A549 (cell line): ENCODE data around the gene CARMIL1. TPM values are rescaled to one million over a fixed set of nuclear protein-coding genes. Genes with fewer than 3 reads are reported as not detected.
"Not testable (repeated sequence)": the region's sequence is repeated elsewhere in the genome, so short reads cannot be mapped to it uniquely, and the experiment has no call there.

ENCODE experiments used
- ATAC-seq, 2 experiments: fragments of 200-7000 bp in 1 of 2; fragments of >200 bp in 1 of 2; cut with Nextera tagmentation in 1 of 2; cut with Tn5 transposase in 1 of 2; 3 replicates each; pipeline versions ENCODE4 v1.8.0 to v1.9.1; 2018 to 2020; ENCODE audit warnings: mild to moderate bottlenecking in 1 of 2, moderate library complexity in 1 of 2
- CTCF ChIA-PET: fragments of 300-600 bp; sonication (Branson Sonifier 250); formaldehyde crosslinking; extraction: SDS; loops from one replicate; lab custom pipeline; 2021; ENCODE audit warnings: antibody characterized with exemption, inconsistent platforms; lab: Yijun Ruan, JAX
- POLR2A ChIA-PET: fragments of 350-600 bp; formaldehyde crosslinking; extraction: SDS; loops from one replicate; lab custom pipeline; 2021; ENCODE audit warnings: antibody characterized with exemption, inconsistent platforms; lab: Yijun Ruan, JAX
- DNase-seq, 2 experiments: peaks; one replicate each; pipeline versions ENCODE4 v3.0.0 to v3.0.0-alpha.2; 2011 to 2016; ENCODE audit warnings: low read depth in 1 of 2, low spot score in 1 of 2
- FAIRE-seq: peaks from 2 replicates; lab custom pipeline; 2011; peaks lifted over from hg19 to GRCh38; lab: Jason Lieb, UNC
- H3K27ac ChIP-seq, 2 experiments: fragments of >200 bp; sonication (Bioruptor Twin); formaldehyde crosslinking; 3 replicates each; pipeline ENCODE4 v1.5.1; 2016 to 2017
- H3K4me1 ChIP-seq: fragments of >200 bp; sonication (Bioruptor Twin); formaldehyde crosslinking; 3 replicates; pipeline ENCODE4 v1.6.1; 2016
- H3K4me2 ChIP-seq: fragments of >200 bp; sonication (Bioruptor Twin); formaldehyde crosslinking; 3 replicates; pipeline ENCODE4 v1.6.1; 2016
- H3K4me3 ChIP-seq: fragments of >200 bp; sonication (Bioruptor Twin); formaldehyde crosslinking; 3 replicates; pipeline ENCODE4 v1.5.1; 2016
- H3K9me3 ChIP-seq: fragments of >200 bp; sonication (Bioruptor Twin); formaldehyde crosslinking; 3 replicates; pipeline ENCODE4 v1.6.1; 2016
- CHD4 ChIP-seq: fragments of 200-600 bp; sonication (generic); IDR thresholded peaks from 2 replicates; pipeline ENCODE4 v1.6.1; 2016; ENCODE audit warnings: antibody characterized with exemption, mild to moderate bottlenecking, borderline replicate concordance
- EP300 ChIP-seq, 2 experiments: fragments of >200 bp; sonication (Bioruptor Twin); formaldehyde crosslinking; IDR thresholded peaks; 2 replicates in 1 of 2; 3 replicates in 1 of 2; pipeline ENCODE4 v1.6.1; 2016 to 2017
- FOSB ChIP-seq: fragments of 250-450 bp; sonication (Bioruptor Pico); IDR thresholded peaks from 2 replicates; pipeline ENCODE4 v1.5.0; 2020; ENCODE audit warnings: mild to moderate bottlenecking, moderate library complexity
- HEYL ChIP-seq: fragments of 250-450 bp; sonication (Bioruptor Pico); IDR thresholded peaks from 2 replicates; pipeline ENCODE4 v1.8.0; 2021; ENCODE audit warnings: mild to moderate bottlenecking, moderate library complexity
- HOXA7 ChIP-seq: fragments of 250-450 bp; sonication (Bioruptor Pico); IDR thresholded peaks from 2 replicates; pipeline ENCODE4 v1.5.0; 2020; ENCODE audit warnings: mild to moderate bottlenecking, moderate library complexity
- HOXB13 ChIP-seq: fragments of 250-450 bp; sonication (Bioruptor Pico); IDR thresholded peaks from 2 replicates; pipeline ENCODE4 v1.5.0; 2020; ENCODE audit warnings: low read depth, mild to moderate bottlenecking, moderate library complexity
- JUN ChIP-seq, 2 experiments: fragments of >200 bp; sonication (Bioruptor Twin); formaldehyde crosslinking; IDR thresholded peaks; 2 replicates in 1 of 2; 3 replicates in 1 of 2; pipeline ENCODE4 v1.6.1; 2016 to 2017
- MAFK ChIP-seq: fragments of 450-650 bp; IDR thresholded peaks from 2 replicates; pipeline ENCODE4 v1.6.1; 2014; ENCODE audit not compliant: partially characterized antibody
- MAZ ChIP-seq: fragments of 150-350 bp; IDR thresholded peaks from 2 replicates; pipeline ENCODE4 v1.6.1; 2014; ENCODE audit warnings: antibody characterized with exemption, low read depth, low read length, borderline replicate concordance
- RAD21 ChIP-seq, 2 experiments: fragments of >200 bp in 1 of 2; sonication (Bioruptor Twin) in 1 of 2; formaldehyde crosslinking in 1 of 2; IDR thresholded peaks in 1 of 2; conservative IDR thresholded peaks in 1 of 2; 2 replicates in 1 of 2; 3 replicates in 1 of 2; pipeline ENCODE4 v1.6.1; 2012 to 2018; ENCODE audit warnings: inconsistent platforms in 1 of 2
- ZNF302 ChIP-seq: fragments of 250-450 bp; sonication (Bioruptor Pico); IDR thresholded peaks from 2 replicates; pipeline ENCODE4 v1.9.0; 2021; ENCODE audit warnings: inconsistent platforms, mild to moderate bottlenecking, moderate library complexity
- WGBS: methylation state at CpG from one replicate; pipeline ENCODE4 v1.1.6; 2017; ENCODE audit errors: missing lambda C conversion rate; 5-methylcytosine and 5-hydroxymethylcytosine counted together
- polyA plus RNA-seq, 4 experiments: library from polyadenylated mRNA; depleted of rRNA in 3 of 4; stranded (reverse); fragments of >200 nt; fragmentation: RNase III in 1 of 4; extraction: RNeasy Plus Mini Kit Qiagen cat#74134 plus additional on column Dnase treatment in 1 of 4; gene quantifications; 2 replicates in 3 of 4; 3 replicates in 1 of 4; pipeline ENCODE4 v1.2.3, GENCODE V29; 2011 to 2017
- TF ChIP-seq, protein P1 (sequence below): fragments of 250-450 bp; sonication (Bioruptor Pico); IDR thresholded peaks from 2 replicates; pipeline ENCODE4 v1.5.0; 2021; ENCODE audit warnings: mild to moderate bottlenecking, moderate library complexity, borderline replicate concordance
- TF ChIP-seq, protein P2 (sequence below): fragments of 450-650 bp; IDR thresholded peaks from 2 replicates; pipeline ENCODE4 v1.6.1; 2014; ENCODE audit warnings: antibody characterized with exemption
- TF ChIP-seq, protein P3 (sequence below): IDR thresholded peaks from 2 replicates; pipeline ENCODE4 v1.6.1; 2012
- TF ChIP-seq, protein P4 (sequence below): fragments of >200 bp; sonication (Bioruptor Twin); formaldehyde crosslinking; IDR thresholded peaks from 2 replicates; pipeline ENCODE4 v1.6.1; 2016
- TF ChIP-seq, protein P5 (sequence below): fragments of 200-600 bp; sonication (generic); IDR thresholded peaks from 2 replicates; pipeline ENCODE4 v1.6.1; 2016; ENCODE audit warnings: antibody characterized with exemption, mild to moderate bottlenecking, moderate library complexity

CARMIL1 gene
- polyA plus RNA-seq, 2 of the 4 experiments (the other 2 are of a cell fraction) = 11.5 to 11.8 TPM

- TF ChIP-seq, protein P1, sequence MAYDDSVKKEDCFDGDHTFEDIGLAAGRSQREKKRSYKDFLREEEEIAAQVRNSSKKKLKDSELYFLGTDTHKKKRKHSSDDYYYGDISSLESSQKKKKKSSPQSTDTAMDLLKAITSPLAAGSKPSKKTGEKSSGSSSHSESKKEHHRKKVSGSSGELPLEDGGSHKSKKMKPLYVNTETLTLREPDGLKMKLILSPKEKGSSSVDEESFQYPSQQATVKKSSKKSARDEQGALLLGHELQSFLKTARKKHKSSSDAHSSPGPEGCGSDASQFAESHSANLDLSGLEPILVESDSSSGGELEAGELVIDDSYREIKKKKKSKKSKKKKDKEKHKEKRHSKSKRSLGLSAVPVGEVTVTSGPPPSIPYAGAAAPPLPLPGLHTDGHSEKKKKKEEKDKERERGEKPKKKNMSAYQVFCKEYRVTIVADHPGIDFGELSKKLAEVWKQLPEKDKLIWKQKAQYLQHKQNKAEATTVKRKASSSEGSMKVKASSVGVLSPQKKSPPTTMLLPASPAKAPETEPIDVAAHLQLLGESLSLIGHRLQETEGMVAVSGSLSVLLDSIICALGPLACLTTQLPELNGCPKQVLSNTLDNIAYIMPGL (CRISPR knock-in tag) = no peak
- no peak for TF ChIP-seq MAZ
- TF ChIP-seq EP300 (IDR thresholded peaks at IDR 0.05) = no peak
- TF ChIP-seq, protein P2, sequence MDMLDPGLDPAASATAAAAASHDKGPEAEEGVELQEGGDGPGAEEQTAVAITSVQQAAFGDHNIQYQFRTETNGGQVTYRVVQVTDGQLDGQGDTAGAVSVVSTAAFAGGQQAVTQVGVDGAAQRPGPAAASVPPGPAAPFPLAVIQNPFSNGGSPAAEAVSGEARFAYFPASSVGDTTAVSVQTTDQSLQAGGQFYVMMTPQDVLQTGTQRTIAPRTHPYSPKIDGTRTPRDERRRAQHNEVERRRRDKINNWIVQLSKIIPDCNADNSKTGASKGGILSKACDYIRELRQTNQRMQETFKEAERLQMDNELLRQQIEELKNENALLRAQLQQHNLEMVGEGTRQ = no peak
- TF ChIP-seq, protein P3, sequence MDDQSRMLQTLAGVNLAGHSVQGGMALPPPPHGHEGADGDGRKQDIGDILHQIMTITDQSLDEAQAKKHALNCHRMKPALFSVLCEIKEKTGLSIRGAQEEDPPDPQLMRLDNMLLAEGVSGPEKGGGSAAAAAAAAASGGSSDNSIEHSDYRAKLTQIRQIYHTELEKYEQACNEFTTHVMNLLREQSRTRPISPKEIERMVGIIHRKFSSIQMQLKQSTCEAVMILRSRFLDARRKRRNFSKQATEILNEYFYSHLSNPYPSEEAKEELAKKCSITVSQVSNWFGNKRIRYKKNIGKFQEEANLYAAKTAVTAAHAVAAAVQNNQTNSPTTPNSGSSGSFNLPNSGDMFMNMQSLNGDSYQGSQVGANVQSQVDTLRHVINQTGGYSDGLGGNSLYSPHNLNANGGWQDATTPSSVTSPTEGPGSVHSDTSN = no peak
- TF ChIP-seq, protein P4, sequence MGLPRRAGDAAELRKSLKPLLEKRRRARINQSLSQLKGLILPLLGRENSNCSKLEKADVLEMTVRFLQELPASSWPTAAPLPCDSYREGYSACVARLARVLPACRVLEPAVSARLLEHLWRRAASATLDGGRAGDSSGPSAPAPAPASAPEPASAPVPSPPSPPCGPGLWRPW = no peak
- TF ChIP-seq, protein P5, sequence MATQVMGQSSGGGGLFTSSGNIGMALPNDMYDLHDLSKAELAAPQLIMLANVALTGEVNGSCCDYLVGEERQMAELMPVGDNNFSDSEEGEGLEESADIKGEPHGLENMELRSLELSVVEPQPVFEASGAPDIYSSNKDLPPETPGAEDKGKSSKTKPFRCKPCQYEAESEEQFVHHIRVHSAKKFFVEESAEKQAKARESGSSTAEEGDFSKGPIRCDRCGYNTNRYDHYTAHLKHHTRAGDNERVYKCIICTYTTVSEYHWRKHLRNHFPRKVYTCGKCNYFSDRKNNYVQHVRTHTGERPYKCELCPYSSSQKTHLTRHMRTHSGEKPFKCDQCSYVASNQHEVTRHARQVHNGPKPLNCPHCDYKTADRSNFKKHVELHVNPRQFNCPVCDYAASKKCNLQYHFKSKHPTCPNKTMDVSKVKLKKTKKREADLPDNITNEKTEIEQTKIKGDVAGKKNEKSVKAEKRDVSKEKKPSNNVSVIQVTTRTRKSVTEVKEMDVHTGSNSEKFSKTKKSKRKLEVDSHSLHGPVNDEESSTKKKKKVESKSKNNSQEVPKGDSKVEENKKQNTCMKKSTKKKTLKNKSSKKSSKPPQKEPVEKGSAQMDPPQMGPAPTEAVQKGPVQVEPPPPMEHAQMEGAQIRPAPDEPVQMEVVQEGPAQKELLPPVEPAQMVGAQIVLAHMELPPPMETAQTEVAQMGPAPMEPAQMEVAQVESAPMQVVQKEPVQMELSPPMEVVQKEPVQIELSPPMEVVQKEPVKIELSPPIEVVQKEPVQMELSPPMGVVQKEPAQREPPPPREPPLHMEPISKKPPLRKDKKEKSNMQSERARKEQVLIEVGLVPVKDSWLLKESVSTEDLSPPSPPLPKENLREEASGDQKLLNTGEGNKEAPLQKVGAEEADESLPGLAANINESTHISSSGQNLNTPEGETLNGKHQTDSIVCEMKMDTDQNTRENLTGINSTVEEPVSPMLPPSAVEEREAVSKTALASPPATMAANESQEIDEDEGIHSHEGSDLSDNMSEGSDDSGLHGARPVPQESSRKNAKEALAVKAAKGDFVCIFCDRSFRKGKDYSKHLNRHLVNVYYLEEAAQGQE = no peak
- TF ChIP-seq MAFK = no peak
- TF ChIP-seq JUN (IDR thresholded peaks at IDR 0.05) = no peak
- no peak for TF ChIP-seq FOSB (CRISPR knock-in tag)
- no peak for TF ChIP-seq RAD21 (conservative IDR thresholded peaks at IDR 0.05 in 1 of 2, IDR thresholded peaks at IDR 0.05 in 1 of 2)
- TF ChIP-seq HOXA7 (CRISPR knock-in tag) = no peak
- no peak for TF ChIP-seq HOXB13
- no peak for TF ChIP-seq HEYL (CRISPR knock-in tag)
- no peak for TF ChIP-seq ZNF302 (CRISPR knock-in tag)
- no peak for TF ChIP-seq CHD4
- 100% methylated on average over 1 of the region's 1 CpG for WGBS
- no peak overlapping the region for H3K4me3 ChIP-seq
- H3K4me1 ChIP-seq = no peaks in the 10 kb centered on the region
- no peak overlapping the region for H3K4me2 ChIP-seq
- ChIA-PET POLR2A (no interaction called here), CTCF (interaction anchor here (0.6 to 1.2 kb wide), 2 partner anchors 18 to 26 kb away, joined by 3 read pairs; no protein-coding TSS in a partner anchor)
- H3K9me3 ChIP-seq = no peaks in the 10 kb centered on the region
- H3K27ac ChIP-seq = no peak overlapping the region
- no peak for DNase-seq
- FAIRE-seq = no peak
- no peak for ATAC-seq
Measured at GRCh38 chr6:25442898-25443297, 163.7 kb downstream of the CARMIL1 start.

DNA sequence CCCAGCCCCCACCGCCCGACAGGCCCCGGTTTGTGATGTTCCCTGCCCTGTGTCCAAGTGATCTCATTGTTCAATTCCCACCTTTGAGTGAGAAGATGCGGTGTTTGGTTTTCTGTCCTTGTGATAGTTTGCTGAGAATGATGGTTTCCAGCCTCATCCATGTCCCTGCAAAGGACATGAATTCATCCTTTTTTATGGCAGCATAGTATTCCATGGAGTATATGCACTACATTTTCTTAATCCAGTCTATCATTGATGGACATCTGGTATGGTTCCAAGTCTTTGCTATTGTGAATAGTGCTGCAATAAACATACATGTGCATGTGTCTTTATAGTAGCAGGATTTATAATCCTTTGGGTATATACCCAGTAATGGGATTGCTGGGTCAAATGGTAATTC, 165.3 kb downstream of the CARMIL1 start:
- CTCF ChIA-PET, FAIRE-seq, H3K4me1 ChIP-seq, H3K27ac ChIP-seq, H3K4me2 ChIP-seq, DNase-seq, POLR2A ChIA-PET, ATAC-seq, H3K9me3 ChIP-seq, H3K4me3 ChIP-seq: not testable (repeated sequence)
- WGBS = 77% methylated on average over 4 of the region's 4 CpGs
